Measurements from ENCODE around the gene SERPINA9.

- no peak for TF ChIP-seq CTCF (IDR thresholded peaks at IDR 0.05)
- no peak for TF ChIP-seq POLR2A (IDR thresholded peaks at IDR 0.05)
Observed at GRCh38 chr14:94524093-94524492, 48.1 kb upstream of the SERPINA9 start.

Data from right lobe of liver (tissue), 4 donors.